ENCODE results near the gene SLC22A7. TPM values are rescaled to one million over a fixed set of nuclear protein-coding genes. Genes with fewer than 3 reads are reported as not detected.
"Not testable (repeated sequence)": the region's sequence is repeated elsewhere in the genome, so short reads cannot be mapped to it uniquely, and the experiment has no call there.

Gene SLC22A7
- total RNA-seq, 3 donors from 2014 or later (not counting 1 experiment from before 2014, with no cell fraction given) = not detected

DNA sequence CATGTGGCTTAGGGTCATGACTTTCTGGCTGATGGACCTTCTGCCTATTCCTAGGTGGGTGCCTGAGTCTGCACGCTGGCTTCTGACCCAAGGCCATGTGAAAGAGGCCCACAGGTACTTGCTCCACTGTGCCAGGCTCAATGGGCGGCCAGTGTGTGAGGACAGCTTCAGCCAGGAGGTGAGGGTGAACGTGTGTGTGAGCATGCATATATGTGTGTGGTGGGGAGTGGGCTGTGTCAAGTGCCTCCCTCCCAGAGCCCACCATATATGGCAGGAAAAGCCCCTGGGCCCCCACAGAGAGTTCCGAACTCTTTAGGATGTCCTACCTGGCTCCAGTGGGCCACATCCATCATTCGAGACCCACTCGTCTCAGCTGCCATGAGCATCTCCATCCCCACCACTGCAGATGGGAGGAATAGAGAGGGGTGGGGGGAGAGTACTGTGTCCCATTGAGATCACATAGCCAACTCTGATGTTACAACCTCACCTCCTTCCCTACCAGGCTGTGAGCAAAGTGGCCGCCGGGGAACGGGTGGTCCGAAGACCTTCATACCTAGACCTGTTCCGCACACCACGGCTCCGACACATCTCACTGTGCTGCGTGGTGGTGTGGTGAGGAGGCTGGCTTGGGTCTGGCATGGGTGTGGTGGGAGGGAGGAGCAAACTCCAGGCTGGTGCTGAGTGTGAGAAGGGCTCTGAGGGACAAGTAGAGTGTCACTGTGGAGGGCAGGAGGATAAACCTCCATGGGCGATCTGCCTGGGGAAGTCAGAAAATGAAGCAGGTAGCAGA lies 3.2 kb downstream of the SLC22A7 start:
- Mint-ChIP-seq H3K4me3 (no peak overlapping the region), H3K36me3 (no peaks in the 10 kb centered on the region), H3K27ac (no peak overlapping the region), H3K9me3 (no peaks in the 10 kb centered on the region), H3K27me3 (ENCODE audit: low read depth in 2 of 2) (peaks cover 0 to 2% of the 10 kb centered on the region in 2 donors), H3K4me1 (no peaks in the 10 kb centered on the region)
- 87% methylated on average over 14 of the region's 15 CpGs for WGBS (ENCODE audit: insufficient coverage)
- H3K27ac ChIP-seq (ENCODE audit: low read length) = no peak overlapping the region
- intact Hi-C loops (cut with micrococcal nuclease) = no loop called here
- ATAC-seq (no peak), DNase-seq (no peak)
- no peaks in the 10 kb centered on the region for H3K9me3 ChIP-seq (ENCODE audit: control insufficient read depth, insufficient read depth, low read length)
- H3K27me3 ChIP-seq (ENCODE audit: control insufficient read depth, insufficient read depth, low read length) = peaks cover 3% of the 10 kb centered on the region
- TF ChIP-seq, protein P1, sequence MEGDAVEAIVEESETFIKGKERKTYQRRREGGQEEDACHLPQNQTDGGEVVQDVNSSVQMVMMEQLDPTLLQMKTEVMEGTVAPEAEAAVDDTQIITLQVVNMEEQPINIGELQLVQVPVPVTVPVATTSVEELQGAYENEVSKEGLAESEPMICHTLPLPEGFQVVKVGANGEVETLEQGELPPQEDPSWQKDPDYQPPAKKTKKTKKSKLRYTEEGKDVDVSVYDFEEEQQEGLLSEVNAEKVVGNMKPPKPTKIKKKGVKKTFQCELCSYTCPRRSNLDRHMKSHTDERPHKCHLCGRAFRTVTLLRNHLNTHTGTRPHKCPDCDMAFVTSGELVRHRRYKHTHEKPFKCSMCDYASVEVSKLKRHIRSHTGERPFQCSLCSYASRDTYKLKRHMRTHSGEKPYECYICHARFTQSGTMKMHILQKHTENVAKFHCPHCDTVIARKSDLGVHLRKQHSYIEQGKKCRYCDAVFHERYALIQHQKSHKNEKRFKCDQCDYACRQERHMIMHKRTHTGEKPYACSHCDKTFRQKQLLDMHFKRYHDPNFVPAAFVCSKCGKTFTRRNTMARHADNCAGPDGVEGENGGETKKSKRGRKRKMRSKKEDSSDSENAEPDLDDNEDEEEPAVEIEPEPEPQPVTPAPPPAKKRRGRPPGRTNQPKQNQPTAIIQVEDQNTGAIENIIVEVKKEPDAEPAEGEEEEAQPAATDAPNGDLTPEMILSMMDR (IDR thresholded peaks at IDR 0.05) = no peak
- H3K36me3 ChIP-seq (ENCODE audit: control insufficient read depth, insufficient read depth, low read length) = no peaks in the 10 kb centered on the region
- no peak overlapping the region for H3K4me3 ChIP-seq (ENCODE audit: low read length)
- no peaks in the 10 kb centered on the region for H3K4me1 ChIP-seq (ENCODE audit: control insufficient read depth, insufficient read depth, low read length)

DNA sequence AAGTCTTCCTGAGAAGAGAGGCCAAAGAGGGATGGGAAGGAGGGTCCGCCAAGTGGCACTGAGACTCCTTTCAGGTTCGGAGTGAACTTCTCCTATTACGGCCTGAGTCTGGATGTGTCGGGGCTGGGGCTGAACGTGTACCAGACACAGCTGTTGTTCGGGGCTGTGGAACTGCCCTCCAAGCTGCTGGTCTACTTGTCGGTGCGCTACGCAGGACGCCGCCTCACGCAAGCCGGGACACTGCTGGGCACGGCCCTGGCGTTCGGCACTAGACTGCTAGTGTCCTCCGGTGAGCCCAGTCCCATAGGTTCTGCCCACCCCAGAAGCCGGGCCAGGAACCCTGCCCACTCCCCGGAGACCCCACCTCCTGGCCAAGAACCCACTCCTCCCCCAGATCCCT lies 4.1 kb downstream of the SLC22A7 start:
- Histone ChIP-seq H3K4me1 (ENCODE audit: control insufficient read depth, insufficient read depth, low read length) (no peaks in the 10 kb centered on the region), H3K27ac (ENCODE audit: low read length) (no peak overlapping the region), H3K4me3 (ENCODE audit: low read length) (no peak overlapping the region), H3K9me3 (ENCODE audit: control insufficient read depth, insufficient read depth, low read length) (no peaks in the 10 kb centered on the region), H3K36me3 (ENCODE audit: control insufficient read depth, insufficient read depth, low read length) (no peaks in the 10 kb centered on the region), H3K27me3 (ENCODE audit: control insufficient read depth, insufficient read depth, low read length) (peaks cover 3% of the 10 kb centered on the region)
- Mint-ChIP-seq H3K27ac (no peak overlapping the region), H3K4me3 (no peak overlapping the region), H3K4me1 (no peaks in the 10 kb centered on the region), H3K27me3 (ENCODE audit: low read depth in 2 of 2) (no peaks in the 10 kb centered on the region), H3K9me3 (no peaks in the 10 kb centered on the region), H3K36me3 (no peaks in the 10 kb centered on the region)
- DNase-seq = no peak
- WGBS (ENCODE audit: insufficient coverage) = 91% methylated on average over 19 of the region's 19 CpGs
- TF ChIP-seq, protein P1 (IDR thresholded peaks at IDR 0.05) = no peak
- ATAC-seq = no peak
- intact Hi-C loops (cut with micrococcal nuclease) = no loop called here

DNA sequence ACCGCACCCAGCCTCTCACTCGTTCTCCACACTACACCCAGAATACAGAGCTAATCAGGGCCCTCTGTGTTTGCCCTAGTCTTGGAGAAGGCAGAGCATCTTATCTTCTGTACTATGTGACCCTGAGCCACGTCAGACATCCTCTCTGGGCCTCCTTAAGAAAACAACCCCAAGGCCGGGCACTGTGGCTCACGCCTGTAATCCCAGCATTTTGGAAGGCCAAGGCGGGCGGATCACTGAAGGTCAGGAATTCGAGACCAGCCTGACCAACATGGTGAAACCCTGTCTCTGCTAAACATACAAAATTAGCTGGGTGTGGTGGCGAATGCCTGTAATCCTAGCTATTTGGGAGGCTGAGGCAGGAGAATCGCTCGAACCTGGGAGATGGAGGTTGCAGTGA lies 4.9 kb downstream of the SLC22A7 start:
- 91% methylated on average over 11 of the region's 11 CpGs for WGBS (ENCODE audit: insufficient coverage)

DNA sequence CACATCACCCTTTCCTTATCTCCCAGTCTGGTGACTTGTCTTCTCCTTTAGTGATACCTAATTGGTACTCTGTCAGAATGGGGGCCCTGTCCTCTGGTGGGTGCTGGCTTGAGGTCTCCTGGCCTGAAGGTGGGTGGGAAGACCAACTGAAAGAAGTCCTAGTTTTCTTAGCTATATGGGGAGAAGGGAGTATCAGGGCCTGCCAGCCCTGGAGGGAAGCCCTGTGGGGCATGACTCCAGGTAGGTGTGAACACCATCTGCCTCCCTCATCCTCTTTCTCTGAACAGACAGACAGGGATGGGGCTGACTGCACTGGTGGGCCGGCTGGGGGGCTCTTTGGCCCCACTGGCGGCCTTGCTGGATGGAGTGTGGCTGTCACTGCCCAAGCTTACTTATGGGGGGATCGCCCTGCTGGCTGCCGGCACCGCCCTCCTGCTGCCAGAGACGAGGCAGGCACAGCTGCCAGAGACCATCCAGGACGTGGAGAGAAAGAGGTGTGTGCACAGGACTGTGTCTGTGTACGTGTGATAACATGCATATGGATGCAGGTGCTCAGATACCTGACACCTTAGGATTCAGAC lies 5.8 kb downstream of the SLC22A7 start:
- no peaks in the 10 kb centered on the region for H3K9me3 Mint-ChIP-seq
- H3K9me3 ChIP-seq (ENCODE audit: control insufficient read depth, insufficient read depth, low read length) = no peaks in the 10 kb centered on the region
- no peaks in the 10 kb centered on the region for H3K36me3 Mint-ChIP-seq
- ATAC-seq = no peak
- intact Hi-C loops (cut with micrococcal nuclease) = no loop called here
- no peak for DNase-seq
- H3K4me3 Mint-ChIP-seq = no peak overlapping the region
- no peak overlapping the region for H3K4me3 ChIP-seq (ENCODE audit: low read length)
- H3K27ac ChIP-seq (ENCODE audit: low read length) = no peak overlapping the region
- TF ChIP-seq, protein P1 (IDR thresholded peaks at IDR 0.05) = no peak
- no peaks in the 10 kb centered on the region for H3K27me3 ChIP-seq (ENCODE audit: control insufficient read depth, insufficient read depth, low read length)
- H3K4me1 Mint-ChIP-seq = peaks cover 0 to 8% of the 10 kb centered on the region in 2 donors
- H3K27me3 Mint-ChIP-seq (ENCODE audit: low read depth in 2 of 2) = peaks cover 0 to 3% of the 10 kb centered on the region in 2 donors
- H3K27ac Mint-ChIP-seq = no peak overlapping the region
- peaks cover 10% of the 10 kb centered on the region for H3K4me1 ChIP-seq (ENCODE audit: control insufficient read depth, insufficient read depth, low read length)
- H3K36me3 ChIP-seq (ENCODE audit: control insufficient read depth, insufficient read depth, low read length) = no peaks in the 10 kb centered on the region
- 82% methylated on average over 8 of the region's 8 CpGs for WGBS (ENCODE audit: insufficient coverage)

More for the DNA sequence above, 4.9 kb downstream of the SLC22A7 start:
- H3K4me3 Mint-ChIP-seq; H3K4me3 ChIP-seq (ENCODE audit: low read length); H3K27ac ChIP-seq (ENCODE audit: low read length); H3K27me3 ChIP-seq (ENCODE audit: control insufficient read depth, insufficient read depth, low read length); intact Hi-C loops (cut with micrococcal nuclease); H3K27ac Mint-ChIP-seq; H3K27me3 Mint-ChIP-seq (ENCODE audit: low read depth in 2 of 2); H3K9me3 ChIP-seq (ENCODE audit: control insufficient read depth, insufficient read depth, low read length); DNase-seq; H3K36me3 Mint-ChIP-seq; H3K4me1 Mint-ChIP-seq; ATAC-seq; H3K36me3 ChIP-seq (ENCODE audit: control insufficient read depth, insufficient read depth, low read length); H3K9me3 Mint-ChIP-seq; H3K4me1 ChIP-seq (ENCODE audit: control insufficient read depth, insufficient read depth, low read length): not testable (repeated sequence)

All from natural killer cell (primary cell).